HG02981 (cell line): ENCODE data around the gene EXTL1.

Source experiments
- ATAC-seq: cut with Tn5 transposase; IDR thresholded peaks from one replicate; pipeline ENCODE4 v1.9.1; 2021; ENCODE audit warnings: mild to moderate bottlenecking, moderate library complexity; ENCODE audit not compliant: unreplicated experiment

The EXTL1 gene

DNA sequence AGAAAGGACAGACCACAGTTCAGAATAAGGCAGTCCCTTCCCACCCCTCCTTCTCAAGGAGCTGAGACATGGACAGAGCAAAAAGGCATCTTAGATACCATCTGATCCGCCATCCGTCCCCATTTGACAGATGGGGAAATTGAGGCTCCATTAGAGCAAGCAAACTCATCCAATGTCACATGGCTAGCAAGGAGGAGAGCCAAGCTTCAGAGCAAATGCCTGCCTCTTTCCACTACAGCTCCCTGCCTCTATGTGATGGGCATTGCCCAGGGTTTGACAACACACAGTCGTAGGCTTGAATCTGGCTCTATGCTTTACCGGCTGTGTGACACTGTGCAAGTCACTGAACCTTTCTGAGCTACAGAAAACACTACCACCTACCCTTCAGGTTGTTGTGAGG lies 20.4 kb downstream of the EXTL1 start:
- ATAC-seq: no peak

DNA sequence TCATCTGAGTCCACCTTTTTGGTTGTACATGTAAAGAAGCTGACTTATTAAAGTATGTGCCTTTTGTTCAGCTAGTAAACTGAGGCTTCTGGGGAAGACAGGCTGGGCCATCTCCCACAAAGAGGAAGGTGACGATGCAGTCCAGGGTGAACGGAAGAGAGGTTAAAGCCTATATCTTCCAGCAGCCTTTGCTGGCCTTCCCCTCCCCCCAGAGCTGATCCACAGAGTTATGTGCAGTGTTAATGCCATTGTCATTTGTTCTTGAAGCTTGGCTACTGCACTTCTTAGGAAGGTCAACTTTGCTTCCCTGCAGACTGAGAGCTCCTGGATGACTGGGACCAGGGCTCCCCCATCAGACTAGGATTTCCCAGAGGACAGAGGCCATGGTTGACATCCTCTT lies 22.2 kb downstream of the EXTL1 start:
- ATAC-seq: no peak

DNA sequence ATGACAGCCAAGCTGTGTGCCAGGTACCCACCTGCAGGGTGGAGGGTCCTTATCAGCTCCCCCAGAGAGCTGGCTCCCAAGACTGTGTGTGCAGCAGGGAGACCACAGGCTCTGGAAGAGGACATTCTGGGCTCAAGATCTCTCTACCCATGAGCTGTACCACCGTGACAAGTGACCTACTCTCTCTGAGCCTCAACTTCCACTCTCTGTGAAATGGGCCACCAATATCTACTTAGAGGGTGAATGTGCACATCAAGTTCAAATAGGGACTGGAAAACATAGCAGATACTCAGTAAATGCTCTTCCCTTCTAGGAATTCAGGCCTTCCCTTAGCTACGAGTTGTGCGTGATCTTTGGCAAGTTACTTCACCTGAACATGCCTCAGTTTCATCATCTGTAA lies 22.8 kb downstream of the EXTL1 start:
- ATAC-seq: no peak

DNA sequence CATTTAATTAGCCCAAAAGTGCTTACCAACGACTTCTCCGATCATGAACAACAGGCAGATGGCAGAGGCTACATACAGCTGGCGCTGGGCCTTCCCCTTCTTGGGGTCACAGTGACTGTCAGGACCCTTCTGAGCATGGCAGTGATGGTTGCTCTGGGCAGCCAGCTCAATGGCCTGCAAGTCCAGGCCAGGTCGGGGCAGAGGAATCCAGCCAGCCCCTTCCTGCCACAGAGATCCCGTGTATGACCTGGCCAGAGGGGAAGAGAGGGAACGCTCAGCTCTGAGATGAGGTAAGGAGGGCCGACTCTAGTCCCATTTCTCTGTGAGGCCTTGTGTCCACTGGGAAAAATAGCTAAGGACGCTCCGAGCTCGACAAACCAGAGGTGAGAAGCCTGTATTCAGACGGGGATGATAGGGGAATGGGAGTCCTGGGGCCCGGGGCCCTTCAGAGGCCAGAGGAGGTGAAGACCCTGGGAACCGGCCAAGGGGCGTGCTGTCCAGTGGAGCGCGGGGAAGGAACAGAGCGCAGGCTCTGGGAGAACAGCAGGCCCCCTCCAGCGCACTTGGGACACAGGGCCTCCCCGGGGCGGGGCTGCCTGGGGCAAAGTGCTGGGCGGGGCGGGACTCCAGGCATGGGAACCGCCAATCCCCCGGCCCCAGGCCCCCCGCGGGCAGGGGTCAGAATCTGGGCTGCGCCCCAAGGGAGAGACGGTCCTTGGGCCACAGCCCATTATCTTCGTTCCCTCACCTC lies 23.6 kb downstream of the EXTL1 start:
- ATAC-seq: no peak

DNA sequence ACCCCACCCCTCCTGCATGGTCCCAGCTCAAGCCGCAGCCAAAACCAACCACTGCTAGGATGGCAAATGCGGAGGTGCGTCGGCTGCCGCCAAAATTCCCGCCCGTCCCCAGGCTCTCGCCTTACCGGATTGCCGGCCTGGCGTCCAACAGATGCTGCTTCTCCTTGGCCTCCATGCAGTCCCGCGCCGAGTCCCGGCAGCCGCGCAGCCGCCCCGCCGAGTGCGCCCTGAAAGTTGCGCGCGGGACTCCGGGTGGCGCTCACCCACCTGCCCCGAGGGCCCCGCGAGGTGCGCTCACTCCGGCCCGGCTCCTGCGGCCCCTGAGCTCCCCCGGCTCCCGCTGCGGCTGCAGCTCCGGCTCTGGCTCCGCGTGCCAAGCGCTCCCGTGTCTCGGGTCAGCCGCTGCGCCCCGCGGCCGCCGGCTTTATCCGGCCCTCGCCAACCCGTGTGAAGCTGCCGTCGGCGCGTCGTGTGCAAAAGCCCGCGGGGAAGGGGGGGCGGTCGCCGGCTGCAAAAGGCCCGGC lies 24.2 kb downstream of the EXTL1 start, which contains the start of gene SLC30A2:
Gene SLC30A2 (minus strand): TSS at position 397 of the 524 bp plus-strand sequence. CDS start 222 bp downstream, at position 175.
- ATAC-seq: no peak

DNA sequence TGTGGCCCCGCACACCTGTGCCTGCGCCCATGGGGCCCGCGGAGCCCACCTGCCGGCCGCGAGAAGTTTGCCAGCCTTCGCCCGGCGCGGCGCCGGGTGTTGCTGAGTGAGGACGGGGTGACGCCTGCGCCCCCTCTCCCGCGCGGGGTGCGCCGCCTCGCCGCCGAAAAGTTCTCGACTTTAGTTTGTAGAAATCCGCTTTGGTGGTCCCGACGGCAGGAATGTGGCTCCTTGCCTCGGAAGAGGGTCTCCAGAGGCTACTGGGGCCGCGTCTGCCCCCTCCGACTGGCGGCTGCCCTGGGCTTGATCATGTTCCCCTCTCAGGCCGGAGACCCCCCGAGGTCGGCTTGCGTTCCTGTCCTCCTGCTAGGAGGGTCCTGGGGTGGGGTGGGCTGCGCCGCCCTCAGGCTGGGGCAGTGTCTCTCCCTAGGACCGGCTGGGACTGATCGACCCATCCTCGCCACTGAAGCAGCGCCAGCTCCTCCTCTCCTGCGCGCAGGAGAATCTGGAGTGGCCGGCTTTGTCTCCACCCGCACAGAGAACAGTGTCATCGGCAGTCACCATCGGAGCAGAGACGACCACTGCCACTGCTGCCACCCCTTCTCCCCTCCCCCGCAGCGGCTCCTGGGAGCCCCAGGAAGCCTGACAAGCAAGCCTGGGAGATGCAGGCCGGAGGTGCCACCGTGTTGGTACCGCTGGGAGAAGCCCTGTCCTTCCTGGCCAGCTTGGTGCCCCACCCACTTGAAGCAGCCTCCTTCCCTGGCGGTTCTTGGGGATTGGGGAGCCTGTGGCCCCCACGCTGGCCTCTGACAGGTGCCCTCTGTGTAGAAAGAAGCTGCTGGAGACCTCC lies 24.9 kb downstream of the EXTL1 start:
- ATAC-seq: no peak

DNA sequence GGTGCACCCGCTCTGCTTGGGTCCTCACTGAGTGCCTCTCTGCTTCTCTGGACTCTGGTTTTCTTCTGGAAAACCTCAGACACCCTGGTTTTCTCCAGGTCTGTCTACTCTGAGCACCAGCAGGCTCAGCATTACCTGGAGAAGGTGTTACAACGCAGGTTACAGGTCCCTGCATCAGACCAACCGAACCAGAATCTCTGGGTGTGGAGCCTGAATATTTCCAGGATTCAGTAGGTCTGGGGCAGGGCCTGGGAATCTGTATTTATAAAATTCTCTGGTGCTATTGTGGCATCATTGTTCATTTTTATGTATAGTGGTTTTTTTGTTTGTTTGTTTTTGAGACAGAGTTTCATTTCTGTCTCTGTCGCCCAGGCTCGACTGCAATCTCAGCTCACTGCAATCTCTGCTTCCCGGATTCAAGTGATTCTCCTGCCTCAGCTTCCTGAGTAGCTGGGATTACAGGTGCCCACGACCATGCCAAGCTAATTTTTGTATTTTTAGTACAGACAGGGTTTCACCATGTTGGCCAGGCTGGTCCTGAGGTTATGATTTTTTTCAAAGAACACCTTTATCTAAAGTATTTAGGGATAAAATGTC lies 25.8 kb downstream of the EXTL1 start:
- ATAC-seq: no peak

DNA sequence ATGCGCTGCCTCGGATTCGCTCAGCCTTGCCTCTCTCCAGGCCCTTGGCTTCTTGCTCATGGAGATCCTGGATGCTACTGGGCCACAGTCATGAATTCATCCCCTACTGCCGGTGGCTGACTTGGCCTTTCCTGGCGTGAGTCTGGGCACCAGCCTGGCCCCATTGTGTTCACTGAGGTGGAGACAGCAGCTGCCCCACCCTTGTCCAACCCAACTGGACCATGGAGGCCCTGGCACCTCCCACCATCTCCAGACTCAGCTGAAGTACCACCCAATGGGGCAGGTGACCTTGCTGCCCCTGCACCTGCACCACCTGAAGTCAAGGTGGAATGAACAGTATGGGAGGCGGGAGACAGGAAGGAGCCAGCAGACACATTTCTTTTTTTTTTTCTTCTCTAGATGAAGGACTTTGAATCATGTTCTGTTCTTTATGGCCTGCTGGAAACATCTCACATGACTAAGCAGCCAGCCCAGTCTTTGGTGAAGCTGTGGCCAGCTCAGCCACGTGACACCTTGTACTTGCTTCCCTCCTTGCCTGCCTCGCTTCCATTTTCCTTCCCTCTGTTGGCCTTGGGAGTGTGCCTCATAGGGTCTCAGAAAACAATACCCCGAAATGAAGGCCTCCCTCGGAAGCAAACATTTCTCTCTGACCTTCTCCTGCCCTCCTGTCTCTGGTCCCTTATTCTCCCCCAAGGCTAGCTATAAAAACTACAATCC lies 28.1 kb downstream of the EXTL1 start:
- ATAC-seq: no peak

DNA sequence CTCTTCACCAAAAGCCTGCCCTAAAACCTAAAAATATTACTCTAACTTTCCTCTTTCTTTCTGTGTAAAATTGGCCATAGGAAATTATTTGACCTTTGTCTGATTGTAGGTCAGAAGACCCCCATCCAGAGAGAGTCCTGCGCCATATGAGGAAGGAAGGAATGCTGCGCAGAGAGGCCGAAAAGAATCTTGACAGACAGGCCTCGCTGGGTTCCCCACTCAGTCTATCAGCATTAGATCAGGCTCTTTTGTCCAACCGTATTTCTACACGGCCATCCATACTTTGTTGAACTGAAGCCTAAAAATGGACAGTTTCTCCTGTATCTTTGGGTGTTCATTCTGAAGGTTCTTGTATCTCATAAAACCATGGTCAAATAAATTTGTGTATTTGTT lies 28.7 kb downstream of the EXTL1 start:
- no peak for ATAC-seq

DNA sequence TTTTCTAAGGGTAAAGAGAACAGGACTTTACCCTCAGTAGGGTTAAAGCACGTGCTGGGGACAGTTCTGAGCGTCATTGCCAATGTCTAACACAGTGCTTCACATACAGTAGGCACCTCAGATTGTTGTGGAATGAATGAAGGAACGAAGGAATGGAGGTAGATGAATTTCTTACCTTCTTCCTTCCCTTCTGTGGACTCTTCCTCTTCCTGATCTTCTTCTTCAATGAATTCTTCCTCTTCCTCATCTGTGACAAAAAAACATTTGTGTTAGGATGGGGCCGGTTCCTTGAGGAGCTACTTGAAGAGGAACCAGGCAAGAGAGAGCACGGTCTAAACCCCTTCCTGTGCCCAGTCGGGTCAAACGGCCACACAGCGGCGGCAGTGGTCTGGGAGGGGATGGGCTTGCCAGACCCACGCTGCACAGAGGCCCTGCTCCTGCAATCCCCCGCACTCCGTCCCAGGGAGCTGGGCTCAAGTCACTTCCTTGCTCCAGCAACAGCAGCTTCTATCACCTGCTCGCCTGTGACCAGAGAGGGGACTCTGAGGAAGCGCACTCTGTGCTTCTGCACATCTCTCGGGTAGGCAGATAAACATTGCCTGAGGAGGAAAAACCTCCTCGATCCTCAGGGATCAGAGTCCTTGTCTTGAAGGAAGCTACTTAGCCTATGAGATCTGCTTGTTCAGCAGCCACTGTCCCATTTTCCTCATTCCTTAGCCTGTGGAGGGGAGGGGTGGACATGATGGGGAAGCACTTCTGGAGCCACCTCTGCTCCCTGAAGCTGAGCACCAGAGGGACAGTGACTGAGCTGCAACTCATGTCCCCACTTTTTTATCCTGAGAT lies 32.4 kb downstream of the EXTL1 start:
- no peak for ATAC-seq

DNA sequence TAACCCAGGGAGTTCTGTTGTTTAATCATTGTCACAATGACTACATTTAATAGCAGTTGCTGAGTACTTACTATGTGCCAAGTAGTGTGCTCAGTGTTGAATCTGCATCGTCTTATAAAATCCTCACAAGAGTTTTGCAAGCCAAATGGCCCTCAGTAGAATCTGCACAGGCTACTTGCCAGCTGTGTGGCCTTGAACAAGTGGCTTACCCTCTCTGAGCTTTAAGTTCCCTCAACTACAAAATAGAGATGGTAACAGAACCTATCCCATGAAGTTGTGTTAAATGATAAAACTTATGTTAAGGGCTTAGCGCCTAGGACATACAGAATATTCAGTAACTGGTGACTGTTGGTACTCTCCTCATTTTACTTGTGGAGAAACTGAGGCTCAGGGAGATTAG lies 33.5 kb downstream of the EXTL1 start:
- ATAC-seq: no peak

DNA sequence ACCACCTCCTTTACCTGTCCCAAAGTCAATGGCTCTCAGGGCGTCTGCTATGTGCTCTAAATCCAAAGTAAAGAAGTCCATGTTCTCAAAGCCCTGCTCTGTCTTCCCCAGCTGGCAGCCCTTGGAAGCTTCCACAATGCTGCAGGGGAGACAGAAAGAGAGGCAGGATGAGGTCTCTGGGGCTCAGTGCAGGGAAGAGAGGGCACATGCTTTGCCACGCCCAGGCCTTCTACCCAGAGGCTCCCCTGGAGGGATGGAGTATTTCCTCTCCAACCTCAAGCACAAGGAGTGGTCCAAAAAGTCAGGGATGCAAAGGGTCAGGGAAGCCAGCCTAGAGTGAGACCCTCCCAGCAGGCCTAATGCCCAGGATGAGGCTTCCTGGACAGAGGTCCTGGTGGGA lies 35.6 kb downstream of the EXTL1 start:
- ATAC-seq: no peak

DNA sequence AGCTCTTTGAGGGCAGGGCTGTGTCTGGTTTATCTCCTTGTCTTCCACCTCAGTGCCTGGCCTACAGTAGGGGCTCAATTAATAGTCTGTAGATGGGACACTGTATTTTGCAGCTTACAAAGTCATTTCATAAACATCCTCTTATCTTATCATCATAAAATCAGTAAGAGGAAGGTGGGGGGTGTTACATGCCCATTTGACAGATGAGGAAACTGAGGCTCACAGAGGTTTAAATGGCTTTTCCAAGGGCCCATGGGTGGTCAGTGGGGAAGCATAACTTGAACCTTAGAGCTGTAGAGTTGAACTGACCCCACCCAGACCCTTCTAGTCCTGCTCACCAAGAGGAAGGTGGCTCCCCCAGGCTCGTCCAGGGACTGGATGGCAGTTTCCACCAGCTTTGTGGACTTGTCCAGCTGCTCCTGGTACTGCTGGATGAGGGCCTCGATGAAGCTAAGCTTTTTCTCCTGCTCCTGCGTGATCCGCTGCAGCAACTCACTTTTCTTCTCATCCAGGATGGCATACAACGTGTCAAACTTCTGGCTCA lies 36.5 kb downstream of the EXTL1 start:
- no peak for ATAC-seq

DNA sequence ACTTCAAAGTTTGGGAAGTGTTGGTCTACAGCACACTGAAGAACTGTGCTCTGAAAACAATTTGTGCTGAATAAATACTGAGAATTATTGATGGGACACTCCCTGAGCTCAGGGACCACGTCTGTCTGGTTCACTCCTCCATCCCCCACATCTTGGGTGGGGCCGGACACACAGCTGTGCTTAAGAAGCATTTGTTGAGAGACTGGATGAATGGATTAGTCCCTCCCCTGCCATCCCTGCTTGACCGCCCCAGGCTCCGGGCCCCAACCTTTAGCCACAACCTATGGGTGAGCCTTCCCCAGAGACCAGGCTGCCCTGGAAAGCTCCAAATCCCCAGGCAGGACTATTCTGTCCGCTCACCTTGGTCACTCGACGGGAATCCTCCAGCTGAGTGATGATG lies 38.3 kb downstream of the EXTL1 start:
- no peak for ATAC-seq

DNA sequence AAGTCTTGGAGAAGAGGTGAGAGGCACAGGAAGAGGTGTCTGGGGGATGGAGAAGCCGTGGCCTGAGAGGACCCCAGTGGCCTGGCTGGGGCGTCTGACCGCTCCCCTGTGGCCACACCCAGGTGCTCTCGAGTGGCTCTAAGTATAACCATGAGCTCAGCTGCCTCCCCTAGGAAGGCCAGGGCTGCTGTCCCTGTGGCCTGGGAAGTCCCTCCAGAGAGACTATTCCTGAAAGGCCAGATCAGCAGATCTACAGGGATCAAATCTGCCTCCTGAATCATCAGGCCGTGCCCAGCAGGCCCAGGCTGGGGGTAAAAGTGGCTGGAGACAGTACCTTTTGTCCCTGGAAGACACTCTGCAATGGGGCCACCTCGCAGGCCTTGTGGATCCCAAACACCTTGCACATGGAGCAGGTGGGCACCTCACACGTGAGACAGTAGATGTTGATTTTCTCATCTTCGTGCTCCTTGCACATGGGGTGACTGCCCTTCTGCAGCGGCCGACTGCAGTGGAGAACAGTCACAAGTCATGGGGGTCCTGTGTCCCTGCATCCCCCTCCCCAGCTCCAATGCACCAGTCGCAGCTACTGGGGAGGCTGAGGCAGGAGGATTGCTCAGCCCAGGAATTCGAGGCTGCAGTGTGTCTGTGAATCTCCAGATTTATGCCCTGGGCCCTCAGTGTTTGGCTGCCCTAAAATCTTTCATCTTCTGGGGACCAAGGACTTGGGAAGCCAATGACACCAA lies 39.4 kb downstream of the EXTL1 start:
- ATAC-seq: no peak

DNA sequence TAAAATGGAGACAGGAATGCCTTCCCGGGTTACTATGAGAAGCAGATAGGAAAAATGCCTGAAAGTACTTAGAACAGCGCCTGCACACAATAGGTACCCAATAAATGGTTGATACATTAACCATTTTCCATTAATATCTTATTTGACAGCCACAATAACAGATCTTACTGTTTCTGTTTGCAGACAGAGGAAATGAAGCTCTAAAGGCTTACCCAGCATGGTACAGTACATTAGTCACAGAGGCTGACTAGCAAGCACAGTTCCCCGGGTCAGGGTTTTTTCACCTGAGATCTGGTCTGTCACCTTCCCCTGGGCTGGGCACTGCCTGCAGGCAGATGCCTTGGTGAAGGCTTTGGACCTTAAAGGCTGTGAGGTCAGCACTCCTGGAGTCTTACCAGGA lies 43.0 kb downstream of the EXTL1 start:
- ATAC-seq: no peak

DNA sequence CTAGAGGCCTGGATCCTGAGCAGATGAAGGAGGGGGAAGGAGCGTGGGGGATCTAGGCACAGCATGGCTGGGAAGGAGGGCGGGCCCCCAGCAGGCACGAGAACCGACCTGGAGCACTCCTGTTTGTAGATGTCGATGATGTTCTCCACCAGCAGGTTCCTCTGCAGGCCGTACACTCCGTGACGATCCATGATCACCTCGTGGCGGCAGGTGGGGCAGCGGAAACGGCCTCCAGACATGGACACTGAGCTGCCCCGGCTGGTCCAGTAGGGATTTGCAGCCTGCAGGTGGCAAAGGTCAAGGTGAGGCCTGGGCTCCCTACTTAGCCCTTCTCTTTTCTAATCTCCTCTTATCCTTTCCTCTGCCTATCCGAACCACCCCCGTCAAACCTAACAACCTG lies 44.6 kb downstream of the EXTL1 start:
- ATAC-seq: no peak

DNA sequence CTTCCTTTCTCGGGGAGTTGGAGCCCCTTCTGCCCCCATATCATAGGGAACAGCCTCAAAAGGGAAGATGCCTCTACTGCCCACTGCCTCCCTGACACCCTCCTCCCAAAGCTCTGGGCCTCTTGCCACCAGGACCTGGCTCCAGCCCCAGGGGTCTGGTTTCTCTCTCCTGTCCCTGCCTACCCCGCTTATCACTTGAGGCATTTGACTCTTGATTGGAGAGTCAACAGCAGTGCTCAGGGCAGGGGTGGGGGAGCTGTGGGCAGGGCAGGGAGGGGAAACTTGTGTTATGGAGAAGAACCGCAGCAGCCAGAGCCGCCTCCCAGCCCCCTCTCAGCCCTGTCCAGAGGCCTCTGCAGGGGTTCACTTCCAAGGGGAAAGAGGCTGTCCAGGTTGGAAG lies 45.3 kb downstream of the EXTL1 start:
- no peak for ATAC-seq

DNA sequence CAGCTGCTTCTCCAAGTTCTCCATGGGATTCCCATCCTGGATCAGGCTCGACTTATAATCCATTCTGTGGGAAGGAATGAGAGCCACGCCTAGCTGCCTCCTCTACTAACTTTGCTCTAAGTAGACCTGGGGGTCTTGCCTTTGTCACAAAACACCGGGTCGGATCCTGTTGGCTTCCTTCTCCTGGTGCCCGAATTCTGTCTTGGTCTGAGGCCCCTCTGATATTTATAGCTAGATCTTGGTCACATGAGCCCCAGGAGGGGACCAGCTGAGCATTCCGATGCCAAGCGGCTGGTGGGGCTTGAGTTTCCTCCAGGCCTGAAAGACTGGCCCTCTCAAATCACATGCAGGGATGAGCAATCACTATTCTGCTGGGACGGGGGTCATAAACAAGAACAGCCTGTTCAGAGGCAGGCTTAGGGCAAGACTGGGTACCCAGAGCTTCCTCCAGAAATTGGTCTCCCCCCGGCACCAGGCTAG lies 45.9 kb downstream of the EXTL1 start, which contains the start of gene TRIM63:
Gene TRIM63 (minus strand): TSS at position 199 of the 480 bp plus-strand sequence. CDS start 136 bp downstream, at position 63.
- ATAC-seq: no peak
